WTC11 (cell line): ENCODE results near the gene THAP6. TPM values are rescaled to one million over a fixed set of nuclear protein-coding genes. Genes with fewer than 3 reads are reported as not detected.
"Not testable (repeated sequence)": the region's sequence is repeated elsewhere in the genome, so short reads cannot be mapped to it uniquely, and the experiment has no call there.

Experiments used
- ATAC-seq: fragments of 200-7000 bp; cut with Tn5 transposase; 2 replicates; pipeline ENCODE4 v1.10.0; 2021; ENCODE audit warnings: mild to moderate bottlenecking, moderate library complexity
- CTCF ChIA-PET: fragments of 300-600 bp; sonication (Branson Sonifier 250); formaldehyde crosslinking; loops from one replicate; lab custom pipeline; 2021; ENCODE audit warnings: antibody characterized with exemption; lab: Charles Lee
- POLR2A ChIA-PET: fragments of 350-600 bp; sonication (Branson Sonifier 250); formaldehyde crosslinking; loops from one replicate; lab custom pipeline; 2021; ENCODE audit warnings: antibody characterized with exemption; lab: Charles Lee
- DNase-seq: peaks from one replicate; pipeline ENCODE4 v3.0.0; 2021; ENCODE audit warnings: low spot score
- H3K27ac Mint-ChIP-seq: 2 replicates; pipeline ENCODE4 v1.8.0; 2021; ENCODE audit warnings: mixed read lengths
- H3K27me3 Mint-ChIP-seq: 2 replicates; pipeline ENCODE4 v1.8.0; 2021; ENCODE audit warnings: low read depth, mild to moderate bottlenecking, moderate library complexity, mixed read lengths
- H3K36me3 Mint-ChIP-seq: 2 replicates; pipeline ENCODE4 v1.8.0; 2021; ENCODE audit warnings: mixed read lengths
- H3K4me1 Mint-ChIP-seq: 2 replicates; pipeline ENCODE4 v1.8.0; 2022; ENCODE audit warnings: mixed read lengths
- H3K4me3 Mint-ChIP-seq: 2 replicates; pipeline ENCODE4 v1.8.0; 2021; ENCODE audit warnings: mild to moderate bottlenecking, moderate library complexity, mixed read lengths
- H3K9me3 Mint-ChIP-seq: 2 replicates; pipeline ENCODE4 v1.8.0; 2021; ENCODE audit warnings: mixed read lengths
- CBFB ChIP-seq: sonication (generic); formaldehyde crosslinking; IDR thresholded peaks from 2 replicates; pipeline ENCODE4 v1.8.1; 2022; ENCODE audit warnings: mild to moderate bottlenecking, low read depth, missing genetic modification reagents
- EMX1 ChIP-seq: fragments of 250-450 bp; sonication (Bioruptor Pico); IDR thresholded peaks from 2 replicates; pipeline ENCODE4 v1.8.0; 2021; ENCODE audit warnings: mild to moderate bottlenecking
- FOXP1 ChIP-seq: sonication (generic); formaldehyde crosslinking; IDR thresholded peaks from 2 replicates; pipeline ENCODE4 v1.8.0; 2022; ENCODE audit warnings: missing genetic modification reagents, mild to moderate bottlenecking, moderate library complexity, borderline replicate concordance
- IRF2 ChIP-seq: sonication (generic); formaldehyde crosslinking; IDR thresholded peaks from 2 replicates; pipeline ENCODE4 v1.8.0; 2022; ENCODE audit warnings: low read depth, missing genetic modification reagents, borderline replicate concordance
- JUN ChIP-seq: sonication (generic); formaldehyde crosslinking; IDR thresholded peaks from 2 replicates; pipeline ENCODE4 v1.8.0; 2023; ENCODE audit warnings: mild to moderate bottlenecking, missing genetic modification reagents
- OVOL2 ChIP-seq: fragments of 250-450 bp; sonication (Bioruptor Pico); IDR thresholded peaks from 2 replicates; pipeline ENCODE4 v1.9.0; 2021; ENCODE audit warnings: mild to moderate bottlenecking, borderline replicate concordance
- PRRX2 ChIP-seq: fragments of 250-450 bp; sonication (Bioruptor Pico); IDR thresholded peaks from 2 replicates; pipeline ENCODE4 v1.8.0; 2021; ENCODE audit warnings: mild to moderate bottlenecking
- TEAD1 ChIP-seq: sonication (generic); formaldehyde crosslinking; IDR thresholded peaks from 2 replicates; pipeline ENCODE4 v1.8.0; 2022; ENCODE audit warnings: mild to moderate bottlenecking, missing genetic modification reagents
- ZNF423 ChIP-seq: fragments of 250-450 bp; sonication (Bioruptor Pico); IDR thresholded peaks from 2 replicates; pipeline ENCODE4 v2.1.2; 2022; ENCODE audit warnings: mild to moderate bottlenecking, moderate library complexity
- total RNA-seq: library from RNA; stranded (reverse); gene quantifications from 3 replicates; pipeline ENCODE4 v1.2.3, GENCODE V29; 2021
- TF ChIP-seq, protein P1 (sequence below): sonication (generic); formaldehyde crosslinking; IDR thresholded peaks from 2 replicates; pipeline ENCODE4 v1.8.1; 2022; ENCODE audit warnings: mild to moderate bottlenecking, missing genetic modification reagents, moderate library complexity, borderline replicate concordance
- TF ChIP-seq, protein P2 (sequence below): sonication (generic); formaldehyde crosslinking; conservative IDR thresholded peaks from 2 replicates; pipeline ENCODE4 v1.8.1; 2023; ENCODE audit warnings: mild to moderate bottlenecking, low read depth, missing genetic modification reagents, moderate library complexity
- TF ChIP-seq, protein P3 (sequence below): sonication (generic); formaldehyde crosslinking; IDR thresholded peaks from 2 replicates; pipeline ENCODE4 v1.8.0; 2022; ENCODE audit warnings: mild to moderate bottlenecking, missing genetic modification reagents
- TF ChIP-seq, protein P4 (sequence below): sonication (generic); formaldehyde crosslinking; IDR thresholded peaks from 2 replicates; pipeline ENCODE4 v1.8.1; 2023; ENCODE audit warnings: mild to moderate bottlenecking, missing genetic modification reagents, borderline replicate concordance
- TF ChIP-seq, protein P5 (sequence below): fragments of 250-450 bp; sonication (Bioruptor Pico); IDR thresholded peaks from 2 replicates; pipeline ENCODE4 v1.8.0; 2021; ENCODE audit warnings: mild to moderate bottlenecking
- TF ChIP-seq, protein P6 (sequence below): sonication (generic); formaldehyde crosslinking; IDR thresholded peaks from 2 replicates; pipeline ENCODE4 v1.8.0; 2022; ENCODE audit warnings: missing genetic modification reagents

The THAP6 gene
- total RNA-seq, 1 experiment from 2014 or later = 13.3 TPM

DNA sequence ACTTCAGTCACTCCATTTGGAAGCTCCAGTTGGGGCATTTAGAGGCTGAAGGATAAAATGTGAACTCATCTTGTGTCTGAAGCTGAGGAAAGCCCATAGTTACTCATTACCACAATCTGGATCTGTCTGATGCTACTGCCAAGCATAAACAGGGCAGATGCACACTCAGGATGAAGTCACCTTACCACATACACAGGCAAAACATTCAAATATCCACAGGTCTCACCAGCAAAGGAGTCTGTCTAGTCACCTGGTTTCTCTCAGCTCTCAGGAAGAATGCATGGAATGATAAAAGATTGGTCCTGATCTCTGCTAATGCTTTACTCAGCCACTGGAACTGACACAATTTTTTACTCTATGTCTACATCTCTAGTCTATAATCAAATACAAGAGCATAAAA, 28.6 kb downstream of the THAP6 start:
- DNase-seq (no peak), ATAC-seq (no peak)
- no peaks in the 10 kb centered on the region for H3K36me3 Mint-ChIP-seq
- CTCF ChIA-PET = interaction anchor here (0.6 kb wide), 1 partner anchor 305 kb away, joined by 3 read pairs; no protein-coding TSS in a partner anchor
- no peak overlapping the region for H3K4me3 Mint-ChIP-seq
- TF ChIP-seq, protein P1, sequence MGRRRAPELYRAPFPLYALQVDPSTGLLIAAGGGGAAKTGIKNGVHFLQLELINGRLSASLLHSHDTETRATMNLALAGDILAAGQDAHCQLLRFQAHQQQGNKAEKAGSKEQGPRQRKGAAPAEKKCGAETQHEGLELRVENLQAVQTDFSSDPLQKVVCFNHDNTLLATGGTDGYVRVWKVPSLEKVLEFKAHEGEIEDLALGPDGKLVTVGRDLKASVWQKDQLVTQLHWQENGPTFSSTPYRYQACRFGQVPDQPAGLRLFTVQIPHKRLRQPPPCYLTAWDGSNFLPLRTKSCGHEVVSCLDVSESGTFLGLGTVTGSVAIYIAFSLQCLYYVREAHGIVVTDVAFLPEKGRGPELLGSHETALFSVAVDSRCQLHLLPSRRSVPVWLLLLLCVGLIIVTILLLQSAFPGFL (CRISPR knock-in tag) = no peak
- TF ChIP-seq, protein P2, sequence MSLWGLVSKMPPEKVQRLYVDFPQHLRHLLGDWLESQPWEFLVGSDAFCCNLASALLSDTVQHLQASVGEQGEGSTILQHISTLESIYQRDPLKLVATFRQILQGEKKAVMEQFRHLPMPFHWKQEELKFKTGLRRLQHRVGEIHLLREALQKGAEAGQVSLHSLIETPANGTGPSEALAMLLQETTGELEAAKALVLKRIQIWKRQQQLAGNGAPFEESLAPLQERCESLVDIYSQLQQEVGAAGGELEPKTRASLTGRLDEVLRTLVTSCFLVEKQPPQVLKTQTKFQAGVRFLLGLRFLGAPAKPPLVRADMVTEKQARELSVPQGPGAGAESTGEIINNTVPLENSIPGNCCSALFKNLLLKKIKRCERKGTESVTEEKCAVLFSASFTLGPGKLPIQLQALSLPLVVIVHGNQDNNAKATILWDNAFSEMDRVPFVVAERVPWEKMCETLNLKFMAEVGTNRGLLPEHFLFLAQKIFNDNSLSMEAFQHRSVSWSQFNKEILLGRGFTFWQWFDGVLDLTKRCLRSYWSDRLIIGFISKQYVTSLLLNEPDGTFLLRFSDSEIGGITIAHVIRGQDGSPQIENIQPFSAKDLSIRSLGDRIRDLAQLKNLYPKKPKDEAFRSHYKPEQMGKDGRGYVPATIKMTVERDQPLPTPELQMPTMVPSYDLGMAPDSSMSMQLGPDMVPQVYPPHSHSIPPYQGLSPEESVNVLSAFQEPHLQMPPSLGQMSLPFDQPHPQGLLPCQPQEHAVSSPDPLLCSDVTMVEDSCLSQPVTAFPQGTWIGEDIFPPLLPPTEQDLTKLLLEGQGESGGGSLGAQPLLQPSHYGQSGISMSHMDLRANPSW (CRISPR knock-in tag) = no peak
- TF ChIP-seq, protein P3, sequence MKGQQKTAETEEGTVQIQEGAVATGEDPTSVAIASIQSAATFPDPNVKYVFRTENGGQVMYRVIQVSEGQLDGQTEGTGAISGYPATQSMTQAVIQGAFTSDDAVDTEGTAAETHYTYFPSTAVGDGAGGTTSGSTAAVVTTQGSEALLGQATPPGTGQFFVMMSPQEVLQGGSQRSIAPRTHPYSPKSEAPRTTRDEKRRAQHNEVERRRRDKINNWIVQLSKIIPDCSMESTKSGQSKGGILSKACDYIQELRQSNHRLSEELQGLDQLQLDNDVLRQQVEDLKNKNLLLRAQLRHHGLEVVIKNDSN (CRISPR knock-in tag) = no peak
- TF ChIP-seq, protein P4, sequence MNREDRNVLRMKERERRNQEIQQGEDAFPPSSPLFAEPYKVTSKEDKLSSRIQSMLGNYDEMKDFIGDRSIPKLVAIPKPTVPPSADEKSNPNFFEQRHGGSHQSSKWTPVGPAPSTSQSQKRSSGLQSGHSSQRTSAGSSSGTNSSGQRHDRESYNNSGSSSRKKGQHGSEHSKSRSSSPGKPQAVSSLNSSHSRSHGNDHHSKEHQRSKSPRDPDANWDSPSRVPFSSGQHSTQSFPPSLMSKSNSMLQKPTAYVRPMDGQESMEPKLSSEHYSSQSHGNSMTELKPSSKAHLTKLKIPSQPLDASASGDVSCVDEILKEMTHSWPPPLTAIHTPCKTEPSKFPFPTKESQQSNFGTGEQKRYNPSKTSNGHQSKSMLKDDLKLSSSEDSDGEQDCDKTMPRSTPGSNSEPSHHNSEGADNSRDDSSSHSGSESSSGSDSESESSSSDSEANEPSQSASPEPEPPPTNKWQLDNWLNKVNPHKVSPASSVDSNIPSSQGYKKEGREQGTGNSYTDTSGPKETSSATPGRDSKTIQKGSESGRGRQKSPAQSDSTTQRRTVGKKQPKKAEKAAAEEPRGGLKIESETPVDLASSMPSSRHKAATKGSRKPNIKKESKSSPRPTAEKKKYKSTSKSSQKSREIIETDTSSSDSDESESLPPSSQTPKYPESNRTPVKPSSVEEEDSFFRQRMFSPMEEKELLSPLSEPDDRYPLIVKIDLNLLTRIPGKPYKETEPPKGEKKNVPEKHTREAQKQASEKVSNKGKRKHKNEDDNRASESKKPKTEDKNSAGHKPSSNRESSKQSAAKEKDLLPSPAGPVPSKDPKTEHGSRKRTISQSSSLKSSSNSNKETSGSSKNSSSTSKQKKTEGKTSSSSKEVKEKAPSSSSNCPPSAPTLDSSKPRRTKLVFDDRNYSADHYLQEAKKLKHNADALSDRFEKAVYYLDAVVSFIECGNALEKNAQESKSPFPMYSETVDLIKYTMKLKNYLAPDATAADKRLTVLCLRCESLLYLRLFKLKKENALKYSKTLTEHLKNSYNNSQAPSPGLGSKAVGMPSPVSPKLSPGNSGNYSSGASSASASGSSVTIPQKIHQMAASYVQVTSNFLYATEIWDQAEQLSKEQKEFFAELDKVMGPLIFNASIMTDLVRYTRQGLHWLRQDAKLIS (CRISPR knock-in tag) = no peak
- TF ChIP-seq, protein P5, sequence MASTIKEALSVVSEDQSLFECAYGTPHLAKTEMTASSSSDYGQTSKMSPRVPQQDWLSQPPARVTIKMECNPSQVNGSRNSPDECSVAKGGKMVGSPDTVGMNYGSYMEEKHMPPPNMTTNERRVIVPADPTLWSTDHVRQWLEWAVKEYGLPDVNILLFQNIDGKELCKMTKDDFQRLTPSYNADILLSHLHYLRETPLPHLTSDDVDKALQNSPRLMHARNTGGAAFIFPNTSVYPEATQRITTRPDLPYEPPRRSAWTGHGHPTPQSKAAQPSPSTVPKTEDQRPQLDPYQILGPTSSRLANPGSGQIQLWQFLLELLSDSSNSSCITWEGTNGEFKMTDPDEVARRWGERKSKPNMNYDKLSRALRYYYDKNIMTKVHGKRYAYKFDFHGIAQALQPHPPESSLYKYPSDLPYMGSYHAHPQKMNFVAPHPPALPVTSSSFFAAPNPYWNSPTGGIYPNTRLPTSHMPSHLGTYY = no peak
- TF ChIP-seq JUN (CRISPR knock-in tag) (no peak), IRF2 (no peak), ZNF423 (CRISPR knock-in tag) (no peak), EMX1 (CRISPR knock-in tag) (no peak)
- H3K27me3 Mint-ChIP-seq = no peaks in the 10 kb centered on the region
- POLR2A ChIA-PET = no interaction called here
- no peaks in the 10 kb centered on the region for H3K4me1 Mint-ChIP-seq
- no peaks in the 10 kb centered on the region for H3K9me3 Mint-ChIP-seq
- H3K27ac Mint-ChIP-seq = no peak overlapping the region

DNA sequence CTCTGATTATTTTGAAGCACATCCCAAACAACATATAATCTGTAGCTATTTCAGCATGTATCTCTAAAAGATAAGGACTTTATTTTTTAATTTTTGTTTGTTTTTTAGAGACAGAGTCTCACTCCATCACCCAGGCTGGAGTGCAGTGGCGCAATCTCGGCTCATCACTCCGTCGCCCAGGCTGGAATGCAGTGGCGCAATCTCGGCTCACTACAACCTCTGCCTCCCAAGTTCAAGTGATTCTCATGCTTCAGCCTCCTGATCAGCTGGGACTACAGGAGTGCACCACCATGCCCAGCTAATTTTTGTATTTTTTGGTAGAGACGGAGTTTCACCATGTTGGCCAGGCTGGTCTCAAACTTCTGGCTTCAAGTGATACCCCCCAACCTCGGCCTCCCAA, 29.9 kb downstream of the THAP6 start:
- POLR2A ChIA-PET = not testable (repeated sequence)

DNA sequence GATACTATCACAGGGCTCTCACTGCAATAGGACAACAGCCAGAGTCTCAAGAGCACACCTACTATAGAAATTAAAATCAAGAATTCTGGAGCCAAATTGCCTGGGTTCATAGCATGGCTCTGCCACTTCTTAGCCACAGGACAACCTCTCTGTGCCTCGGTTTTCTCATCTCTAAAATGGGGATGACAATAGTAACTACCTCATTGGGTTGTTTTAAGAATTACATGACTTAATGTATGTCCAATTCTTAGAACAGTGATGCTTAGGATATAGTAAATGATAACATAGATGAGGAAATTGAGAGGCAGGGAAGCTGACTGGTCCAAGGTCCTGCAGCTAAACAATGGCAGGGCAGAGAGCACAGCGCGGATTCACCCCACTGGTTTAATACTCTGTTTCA, 30.6 kb downstream of the THAP6 start:
- no peak for ATAC-seq
- POLR2A ChIA-PET = no interaction called here
- Mint-ChIP-seq H3K4me1 (no peaks in the 10 kb centered on the region), H3K36me3 (no peaks in the 10 kb centered on the region), H3K4me3 (no peak overlapping the region), H3K27ac (no peak overlapping the region), H3K9me3 (no peaks in the 10 kb centered on the region), H3K27me3 (no peaks in the 10 kb centered on the region)
- CTCF ChIA-PET = interaction anchor here (0.6 kb wide), 1 partner anchor 16 kb away, joined by 5 read pairs; no protein-coding TSS in a partner anchor
- DNase-seq = no peak
- TF ChIP-seq OVOL2 (CRISPR knock-in tag) = no peak
- no peak for TF ChIP-seq PRRX2 (CRISPR knock-in tag)
- TF ChIP-seq, protein P6, sequence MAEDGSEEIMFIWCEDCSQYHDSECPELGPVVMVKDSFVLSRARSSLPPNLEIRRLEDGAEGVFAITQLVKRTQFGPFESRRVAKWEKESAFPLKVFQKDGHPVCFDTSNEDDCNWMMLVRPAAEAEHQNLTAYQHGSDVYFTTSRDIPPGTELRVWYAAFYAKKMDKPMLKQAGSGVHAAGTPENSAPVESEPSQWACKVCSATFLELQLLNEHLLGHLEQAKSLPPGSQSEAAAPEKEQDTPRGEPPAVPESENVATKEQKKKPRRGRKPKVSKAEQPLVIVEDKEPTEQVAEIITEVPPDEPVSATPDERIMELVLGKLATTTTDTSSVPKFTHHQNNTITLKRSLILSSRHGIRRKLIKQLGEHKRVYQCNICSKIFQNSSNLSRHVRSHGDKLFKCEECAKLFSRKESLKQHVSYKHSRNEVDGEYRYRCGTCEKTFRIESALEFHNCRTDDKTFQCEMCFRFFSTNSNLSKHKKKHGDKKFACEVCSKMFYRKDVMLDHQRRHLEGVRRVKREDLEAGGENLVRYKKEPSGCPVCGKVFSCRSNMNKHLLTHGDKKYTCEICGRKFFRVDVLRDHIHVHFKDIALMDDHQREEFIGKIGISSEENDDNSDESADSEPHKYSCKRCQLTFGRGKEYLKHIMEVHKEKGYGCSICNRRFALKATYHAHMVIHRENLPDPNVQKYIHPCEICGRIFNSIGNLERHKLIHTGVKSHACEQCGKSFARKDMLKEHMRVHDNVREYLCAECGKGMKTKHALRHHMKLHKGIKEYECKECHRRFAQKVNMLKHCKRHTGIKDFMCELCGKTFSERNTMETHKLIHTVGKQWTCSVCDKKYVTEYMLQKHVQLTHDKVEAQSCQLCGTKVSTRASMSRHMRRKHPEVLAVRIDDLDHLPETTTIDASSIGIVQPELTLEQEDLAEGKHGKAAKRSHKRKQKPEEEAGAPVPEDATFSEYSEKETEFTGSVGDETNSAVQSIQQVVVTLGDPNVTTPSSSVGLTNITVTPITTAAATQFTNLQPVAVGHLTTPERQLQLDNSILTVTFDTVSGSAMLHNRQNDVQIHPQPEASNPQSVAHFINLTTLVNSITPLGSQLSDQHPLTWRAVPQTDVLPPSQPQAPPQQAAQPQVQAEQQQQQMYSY = no peak
- no peak for TF ChIP-seq CBFB
- TF ChIP-seq FOXP1 (CRISPR knock-in tag) = no peak
- TF ChIP-seq, protein P3 (CRISPR knock-in tag) = no peak
- no peak for TF ChIP-seq TEAD1

More for the DNA sequence above, 29.9 kb downstream of the THAP6 start:
- H3K9me3 Mint-ChIP-seq, DNase-seq, H3K4me1 Mint-ChIP-seq, H3K36me3 Mint-ChIP-seq, H3K27me3 Mint-ChIP-seq, H3K4me3 Mint-ChIP-seq, CTCF ChIA-PET, H3K27ac Mint-ChIP-seq, ATAC-seq: not testable (repeated sequence)
